ENCODE data around the gene SLC38A10.

DNA sequence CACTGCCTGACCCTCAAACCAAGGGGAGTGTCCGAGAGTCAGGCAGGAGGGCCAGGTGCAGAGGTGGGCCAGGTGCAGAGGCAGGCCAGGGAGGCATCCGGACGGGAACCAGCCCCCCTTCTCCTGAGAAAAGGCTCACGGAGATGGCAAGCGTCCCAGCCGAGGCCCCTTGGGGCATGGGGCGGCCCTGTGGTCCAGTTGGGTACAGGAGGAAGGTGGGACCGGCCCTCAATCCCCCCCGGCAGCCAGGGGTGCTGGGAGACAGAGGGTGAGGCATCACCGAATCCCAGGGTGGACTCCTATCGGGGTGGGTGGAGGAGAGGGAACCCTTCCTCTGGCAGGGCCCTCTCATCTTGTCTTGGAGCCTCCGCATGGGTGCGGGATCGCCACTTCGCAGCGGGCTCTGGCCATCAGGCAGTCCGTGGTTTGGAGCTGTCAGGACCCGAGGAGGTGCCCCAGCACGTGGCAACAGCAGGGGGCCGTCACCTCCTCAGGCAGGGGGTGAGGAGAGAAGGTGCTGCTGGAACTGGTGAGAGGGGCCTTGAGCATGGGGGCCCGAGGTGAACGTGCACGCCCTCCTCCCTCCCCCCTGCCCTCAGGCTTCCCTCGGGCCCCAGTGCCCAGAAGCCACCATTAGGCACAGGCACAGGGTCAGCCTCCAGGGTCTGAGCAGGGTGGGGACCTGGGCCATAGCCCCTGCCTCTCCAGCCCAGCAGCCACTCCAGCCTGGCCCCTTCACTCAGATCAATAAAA lies 38.7 kb upstream of the SLC38A10 start:
- TF ChIP-seq, protein P1, sequence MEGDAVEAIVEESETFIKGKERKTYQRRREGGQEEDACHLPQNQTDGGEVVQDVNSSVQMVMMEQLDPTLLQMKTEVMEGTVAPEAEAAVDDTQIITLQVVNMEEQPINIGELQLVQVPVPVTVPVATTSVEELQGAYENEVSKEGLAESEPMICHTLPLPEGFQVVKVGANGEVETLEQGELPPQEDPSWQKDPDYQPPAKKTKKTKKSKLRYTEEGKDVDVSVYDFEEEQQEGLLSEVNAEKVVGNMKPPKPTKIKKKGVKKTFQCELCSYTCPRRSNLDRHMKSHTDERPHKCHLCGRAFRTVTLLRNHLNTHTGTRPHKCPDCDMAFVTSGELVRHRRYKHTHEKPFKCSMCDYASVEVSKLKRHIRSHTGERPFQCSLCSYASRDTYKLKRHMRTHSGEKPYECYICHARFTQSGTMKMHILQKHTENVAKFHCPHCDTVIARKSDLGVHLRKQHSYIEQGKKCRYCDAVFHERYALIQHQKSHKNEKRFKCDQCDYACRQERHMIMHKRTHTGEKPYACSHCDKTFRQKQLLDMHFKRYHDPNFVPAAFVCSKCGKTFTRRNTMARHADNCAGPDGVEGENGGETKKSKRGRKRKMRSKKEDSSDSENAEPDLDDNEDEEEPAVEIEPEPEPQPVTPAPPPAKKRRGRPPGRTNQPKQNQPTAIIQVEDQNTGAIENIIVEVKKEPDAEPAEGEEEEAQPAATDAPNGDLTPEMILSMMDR (conservative IDR thresholded peaks at IDR 0.05; ENCODE audit: low read depth, low read length): no peak
- TF ChIP-seq RAD21 (IDR thresholded peaks at IDR 0.05; ENCODE audit: low read length) (no peak), POLR2A (IDR thresholded peaks at IDR 0.05; ENCODE audit: low read depth, low read length) (no peak)

Measured in IMR-90 (cell line).